GM19238 (cell line): Measurements from ENCODE around the gene REEP2.
A peak's percentile ranks its signal among the peaks of the same experiment; 100 is the strongest.
"Not testable (repeated sequence)": the region's sequence is repeated elsewhere in the genome, so short reads cannot be mapped to it uniquely, and the experiment has no call there.

ENCODE experiments used
- DNase-seq: peaks from one replicate; pipeline ENCODE4 v3.0.0; 2011; ENCODE audit warnings: low spot score; ENCODE audit not compliant: insufficient read length

Gene REEP2, protein sequence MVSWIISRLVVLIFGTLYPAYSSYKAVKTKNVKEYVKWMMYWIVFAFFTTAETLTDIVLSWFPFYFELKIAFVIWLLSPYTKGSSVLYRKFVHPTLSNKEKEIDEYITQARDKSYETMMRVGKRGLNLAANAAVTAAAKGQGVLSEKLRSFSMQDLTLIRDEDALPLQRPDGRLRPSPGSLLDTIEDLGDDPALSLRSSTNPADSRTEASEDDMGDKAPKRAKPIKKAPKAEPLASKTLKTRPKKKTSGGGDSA

DNA sequence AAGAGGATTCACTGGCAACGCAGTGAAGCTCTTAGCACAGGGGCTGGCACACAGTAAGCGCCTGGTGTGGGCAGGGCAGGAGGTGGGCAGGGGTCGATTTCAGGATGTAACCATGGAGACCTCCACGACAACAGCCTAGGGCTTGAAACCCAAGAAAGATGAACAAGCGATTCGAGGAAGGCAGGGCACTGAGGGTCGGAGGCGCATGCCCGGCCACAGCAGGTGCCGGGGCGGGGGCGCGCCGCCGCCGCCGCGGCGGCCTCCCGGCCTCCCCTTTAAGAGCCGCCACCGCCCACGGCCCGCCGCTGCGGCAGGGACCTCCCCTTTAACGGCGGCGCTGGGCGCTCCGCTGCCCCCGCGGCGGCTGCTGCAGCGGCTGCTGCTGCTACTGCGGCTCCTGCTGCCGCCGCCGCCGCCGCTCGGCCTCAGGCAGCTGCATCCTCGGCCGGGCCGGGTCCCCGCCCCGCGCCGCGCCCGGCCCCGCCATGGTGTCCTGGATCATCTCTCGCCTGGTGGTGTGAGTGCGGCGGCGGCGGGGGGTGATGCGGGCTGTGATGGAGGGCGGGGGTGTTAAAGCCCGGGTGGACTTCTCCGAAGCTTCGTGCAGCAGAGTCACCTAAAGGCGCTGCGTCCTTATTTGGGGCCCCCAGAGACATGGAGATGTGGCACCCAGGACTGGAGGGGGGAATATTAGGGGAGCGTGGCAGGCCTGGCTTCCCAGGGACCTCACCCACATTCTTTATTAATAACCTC lies at the start of gene REEP2:
Gene REEP2 (plus strand): TSS at position 334 of the 753 bp plus-strand sequence. CDS start 152 bp downstream, at position 486.
- peak; percentile 70 for DNase-seq

DNA sequence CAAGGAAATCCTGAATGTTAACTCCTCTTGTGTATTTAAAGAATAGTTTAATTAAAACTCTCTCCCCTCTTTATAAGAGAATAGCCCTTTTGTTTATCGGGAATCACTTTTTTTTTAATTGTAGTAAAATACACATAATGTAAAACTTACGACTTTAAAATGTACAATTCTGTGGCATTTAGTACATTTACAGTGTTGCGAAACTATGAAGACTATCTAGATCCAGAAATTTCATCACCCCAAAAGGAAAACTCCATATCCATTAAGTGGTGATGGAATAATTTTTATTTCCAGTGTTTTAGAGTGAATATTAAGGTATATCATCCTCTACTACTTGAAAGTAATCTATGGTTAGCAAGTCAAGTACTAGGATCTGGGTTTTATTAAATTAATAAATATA lies 49.5 kb upstream of the REEP2 start:
- DNase-seq: no peak

DNA sequence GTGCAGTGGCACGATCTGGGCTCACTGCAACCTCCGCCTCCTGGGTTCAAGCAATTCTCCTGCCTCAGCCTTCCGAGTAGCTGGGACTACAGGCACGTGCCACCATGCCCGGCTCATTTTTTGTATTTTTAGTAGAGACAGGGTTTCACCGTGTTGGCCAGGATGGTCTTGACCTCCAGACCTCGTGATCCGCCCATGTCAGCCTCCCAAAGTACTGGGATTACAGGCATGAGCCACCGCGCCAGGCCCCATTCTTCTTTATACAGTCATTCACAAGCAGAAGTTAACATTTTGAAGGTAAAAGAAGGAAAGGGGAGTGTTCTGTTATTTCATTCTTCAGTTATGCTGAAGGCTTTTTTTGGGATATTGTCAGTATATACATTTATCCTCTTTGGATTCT lies 48.9 kb upstream of the REEP2 start:
- not testable (repeated sequence) for DNase-seq

DNA sequence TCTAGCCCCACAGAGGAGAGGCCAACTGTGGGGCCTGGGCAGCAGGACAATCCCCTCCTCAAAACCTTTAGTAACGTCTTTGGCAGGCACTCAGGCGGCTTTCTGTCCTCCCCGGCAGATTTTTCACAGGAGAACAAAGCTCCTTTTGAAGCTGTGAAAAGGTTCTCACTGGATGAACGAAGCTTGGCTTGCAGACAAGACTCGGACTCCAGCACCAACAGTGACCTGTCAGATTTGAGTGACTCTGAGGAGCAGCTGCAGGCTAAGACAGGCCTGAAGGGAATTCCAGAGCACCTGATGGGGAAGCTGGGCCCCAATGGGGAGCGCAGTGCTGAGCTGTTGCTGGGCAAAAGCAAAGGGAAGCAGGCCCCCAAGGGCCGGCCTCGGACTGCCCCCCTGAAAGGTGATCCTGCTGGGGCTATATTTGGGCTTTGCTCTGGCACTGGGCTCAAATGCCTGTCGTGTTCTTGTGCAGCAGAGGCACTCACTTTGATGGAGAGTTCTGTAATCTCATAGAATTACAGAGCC lies 46.9 kb upstream of the REEP2 start:
- DNase-seq: no peak

DNA sequence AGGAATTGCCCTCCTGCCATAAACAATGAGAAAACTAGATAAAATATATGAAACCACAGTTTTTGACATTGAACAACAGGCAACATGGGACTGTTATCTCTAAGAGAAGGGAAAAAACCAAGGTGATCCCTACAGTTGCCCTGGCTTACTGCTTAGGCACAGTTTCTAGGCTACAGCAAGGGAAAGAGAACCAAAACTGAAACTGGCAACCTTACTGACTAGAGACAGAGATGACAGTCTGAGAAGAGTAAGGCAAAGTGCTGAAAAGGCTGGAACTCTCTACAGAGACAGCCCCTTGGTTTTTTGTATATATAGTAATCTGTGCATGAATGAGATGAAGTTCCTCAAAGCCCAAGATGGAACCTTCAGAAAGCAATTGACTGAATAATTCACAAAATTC lies 36.2 kb upstream of the REEP2 start:
- DNase-seq: no peak

DNA sequence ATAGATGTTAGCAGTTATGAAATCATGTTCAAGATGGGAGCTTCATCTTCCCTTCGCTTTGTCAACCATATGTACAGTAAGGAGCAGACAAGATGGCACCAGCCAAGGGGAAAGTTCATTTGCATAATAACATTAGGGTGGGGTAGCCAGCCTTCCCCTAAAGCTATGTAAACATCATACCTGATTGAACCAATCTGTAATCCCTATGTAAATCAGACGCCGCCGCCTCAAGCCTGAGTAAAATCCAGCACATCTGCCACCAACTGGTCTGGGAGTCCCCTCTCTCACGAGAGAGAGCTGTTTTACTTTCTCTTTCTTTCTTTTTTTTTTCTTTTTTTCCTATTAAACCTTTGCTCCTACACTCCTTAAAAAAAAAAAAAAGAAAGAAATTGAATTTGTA lies 30.8 kb upstream of the REEP2 start:
- DNase-seq: peak; percentile 29

DNA sequence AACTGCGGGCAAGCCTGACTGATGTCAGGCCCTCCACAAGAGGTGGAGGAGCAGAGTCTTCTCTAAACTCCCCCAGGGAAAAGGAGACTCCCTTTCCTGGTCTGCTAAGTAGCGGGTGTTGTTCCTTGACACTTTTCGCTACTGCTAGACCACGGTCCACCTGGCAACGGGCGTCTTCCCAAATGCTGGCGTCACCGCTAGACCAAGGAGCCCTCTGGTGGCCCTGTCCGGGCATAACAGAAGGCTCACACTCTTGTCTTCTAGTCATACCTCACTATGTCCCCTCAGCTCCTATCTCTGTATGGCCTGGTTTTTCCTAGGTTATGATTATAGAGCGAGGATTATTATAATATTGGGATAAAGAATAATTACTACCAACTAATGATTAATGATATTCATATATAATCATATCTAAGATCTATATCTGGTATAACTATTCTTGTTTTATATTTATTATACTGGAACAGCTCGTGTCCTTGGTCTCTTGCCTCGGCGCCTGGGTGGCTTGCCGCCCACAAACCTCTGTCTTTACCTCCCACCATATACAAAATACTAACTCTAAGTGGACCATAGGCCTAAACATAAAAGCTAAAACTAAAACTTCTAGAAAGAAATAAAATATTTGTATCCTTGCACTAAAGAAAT lies 27.7 kb upstream of the REEP2 start:
- not testable (repeated sequence) for DNase-seq

DNA sequence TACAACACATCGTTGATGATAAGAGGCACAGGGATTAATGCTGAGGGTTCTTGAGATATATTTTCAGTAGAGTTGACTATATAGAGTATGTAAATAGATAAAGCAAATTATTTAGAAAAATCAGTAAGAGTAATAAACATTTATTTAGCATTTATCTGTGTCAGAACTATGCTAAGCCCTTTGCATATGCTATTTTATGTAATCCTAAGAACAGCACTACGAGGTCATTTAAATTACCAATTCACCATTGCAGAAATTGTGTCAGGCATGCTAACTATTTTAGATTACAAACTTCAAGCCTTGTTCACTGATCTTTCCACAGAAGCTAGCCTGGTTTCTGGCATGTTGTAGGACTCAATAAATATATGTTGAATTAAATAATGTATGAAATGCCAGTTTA lies 20.4 kb upstream of the REEP2 start:
- no peak for DNase-seq

DNA sequence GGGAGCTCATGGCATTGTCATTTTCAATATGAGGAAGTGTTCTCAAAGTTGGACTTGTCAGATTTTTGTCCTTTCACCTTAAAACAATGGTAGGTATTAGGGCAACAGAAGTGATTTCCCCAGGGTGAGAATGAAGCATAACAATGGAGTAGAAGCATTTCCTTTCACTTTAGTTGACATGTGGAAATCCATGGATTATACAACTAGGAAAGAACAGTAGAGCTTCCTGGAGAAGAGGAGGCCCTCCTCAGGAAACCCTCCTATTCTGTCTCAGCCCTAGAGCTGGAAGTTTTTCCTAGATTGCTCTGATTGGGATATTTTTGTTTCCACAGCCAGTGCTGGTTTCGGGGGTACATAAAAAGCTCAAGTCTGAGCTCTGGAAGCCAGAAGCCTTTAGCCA lies 13.8 kb upstream of the REEP2 start:
- DNase-seq: no peak

DNA sequence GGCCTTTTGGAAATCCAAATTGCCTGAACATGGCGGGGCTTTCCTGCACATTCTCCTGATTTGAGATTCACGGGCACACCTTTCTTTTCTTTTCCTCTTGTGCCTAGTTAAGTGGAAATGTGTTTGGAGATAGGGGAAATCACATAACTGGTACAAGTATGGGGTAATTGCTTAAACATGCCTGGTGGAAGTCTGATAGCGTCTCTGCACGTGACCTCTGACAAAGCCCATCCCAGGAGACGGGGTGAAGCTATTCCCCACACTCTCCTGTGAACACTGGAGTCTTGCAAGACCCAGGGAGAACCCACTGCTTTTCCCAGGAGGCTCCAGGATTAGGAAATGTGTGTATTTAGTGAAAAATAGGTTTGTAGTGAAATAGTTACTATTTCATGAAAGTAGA lies 2.9 kb upstream of the REEP2 start:
- no peak for DNase-seq

DNA sequence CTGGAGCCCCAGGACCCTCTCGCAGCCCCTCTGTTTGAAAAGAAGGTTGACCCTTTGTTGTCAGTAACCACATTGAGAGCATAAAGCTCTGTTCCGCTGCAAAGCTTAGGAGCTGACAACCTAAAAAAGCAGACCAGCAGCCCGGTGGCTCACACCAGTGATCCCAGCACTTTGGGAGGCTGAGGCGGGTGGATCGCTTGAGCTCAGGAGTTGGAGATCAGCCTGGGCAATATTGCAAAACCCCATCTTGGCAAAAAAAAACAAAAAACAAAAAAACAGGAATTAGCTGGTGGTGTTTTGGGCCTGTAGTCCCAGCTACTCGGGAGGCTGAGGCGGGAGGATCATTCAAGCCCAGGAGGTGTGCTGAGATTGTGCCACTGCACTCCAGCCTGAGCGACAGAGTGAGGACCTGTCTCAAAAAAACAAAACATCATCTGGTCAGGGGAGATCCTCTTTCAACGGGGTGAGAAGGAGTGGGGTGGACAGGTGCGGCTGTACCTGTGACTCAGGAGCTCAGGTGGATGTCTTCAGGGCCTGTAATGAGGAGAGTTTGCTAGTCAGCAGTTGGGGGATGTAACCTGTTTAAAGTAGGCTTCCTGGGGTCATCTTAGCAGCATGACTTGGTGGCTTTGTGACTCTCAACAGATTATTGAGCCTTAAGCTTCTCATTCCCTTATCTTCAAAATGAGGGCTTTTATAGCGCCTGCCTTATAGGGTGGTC lies 694 bp upstream of the REEP2 start:
- no peak for DNase-seq

DNA sequence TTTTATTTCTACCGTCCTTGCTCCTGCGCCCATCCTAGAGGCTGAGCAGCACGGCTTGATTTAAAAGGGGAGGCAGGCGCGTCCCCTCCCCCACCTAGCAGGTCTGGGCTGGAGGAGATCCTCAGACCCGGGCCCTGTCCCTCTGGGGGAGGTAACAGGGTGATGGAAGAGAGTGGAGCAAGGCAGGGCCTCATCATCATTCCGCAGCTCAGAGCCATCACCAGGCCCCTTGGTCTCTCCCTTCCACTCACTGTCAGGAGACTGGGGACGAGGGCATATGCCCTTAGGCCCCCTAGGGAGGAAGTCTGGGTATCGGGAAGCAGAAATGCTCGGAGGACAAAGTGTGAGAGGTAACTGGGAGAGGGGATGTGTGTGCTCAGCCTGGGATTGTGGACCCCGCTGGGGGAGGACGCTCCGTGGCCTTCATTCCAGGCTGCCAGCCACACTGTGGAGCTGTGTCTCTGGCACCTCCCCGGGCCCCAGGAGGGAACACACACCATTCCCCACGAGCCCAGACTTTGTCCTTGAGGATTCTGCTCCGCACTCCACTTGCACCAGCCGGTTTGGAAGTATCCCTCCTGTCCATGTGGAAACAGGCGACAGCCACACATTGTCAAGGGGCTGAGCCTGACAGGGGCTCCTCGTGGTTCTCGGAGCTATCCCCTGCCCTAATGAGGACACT lies 761 bp downstream of the REEP2 start:
- no peak for DNase-seq

DNA sequence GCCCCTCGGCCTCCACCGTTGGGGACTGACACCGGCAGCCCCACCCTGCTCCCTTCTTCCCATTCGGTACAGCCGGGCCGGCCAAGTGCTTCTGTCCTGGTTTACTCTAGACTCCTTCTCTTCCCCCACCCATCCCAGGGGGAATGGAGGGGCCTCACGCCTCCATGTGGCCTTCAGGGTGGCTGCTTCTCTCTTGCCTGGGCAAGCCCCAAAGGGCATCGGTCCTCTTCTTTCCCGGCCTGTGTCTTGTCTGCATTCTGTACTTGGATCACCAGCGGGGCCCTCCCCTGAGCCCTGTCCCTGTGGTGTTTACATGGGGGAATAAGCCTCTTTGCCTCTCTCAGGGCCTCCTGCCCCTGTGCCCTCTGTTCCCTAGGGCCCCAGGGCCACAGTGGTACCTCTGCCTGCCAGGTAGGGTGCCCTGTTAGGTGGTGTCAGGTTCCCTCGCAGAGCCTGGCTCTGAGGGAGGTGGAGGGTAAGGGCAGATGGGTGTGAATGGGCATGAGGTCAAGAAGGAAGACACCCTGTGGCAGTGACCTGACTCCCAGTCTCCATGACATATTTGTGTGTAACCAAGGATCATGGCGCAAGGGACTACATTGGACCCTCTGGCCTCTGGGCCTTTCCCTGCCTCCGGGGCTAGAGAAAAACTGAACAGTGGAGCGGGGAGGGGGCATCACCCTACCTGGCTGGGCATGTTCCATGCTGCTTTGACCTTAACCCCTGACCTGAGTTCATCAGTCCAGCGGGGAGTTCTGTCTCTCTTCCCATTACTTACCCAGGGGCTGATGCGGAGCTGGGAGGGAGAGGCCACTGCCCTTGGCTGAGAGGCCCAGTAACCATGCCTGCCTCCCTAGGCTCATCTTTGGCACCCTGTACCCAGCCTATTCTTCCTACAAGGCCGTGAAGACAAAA lies 1.6 kb downstream of the REEP2 start:
- DNase-seq: no peak

DNA sequence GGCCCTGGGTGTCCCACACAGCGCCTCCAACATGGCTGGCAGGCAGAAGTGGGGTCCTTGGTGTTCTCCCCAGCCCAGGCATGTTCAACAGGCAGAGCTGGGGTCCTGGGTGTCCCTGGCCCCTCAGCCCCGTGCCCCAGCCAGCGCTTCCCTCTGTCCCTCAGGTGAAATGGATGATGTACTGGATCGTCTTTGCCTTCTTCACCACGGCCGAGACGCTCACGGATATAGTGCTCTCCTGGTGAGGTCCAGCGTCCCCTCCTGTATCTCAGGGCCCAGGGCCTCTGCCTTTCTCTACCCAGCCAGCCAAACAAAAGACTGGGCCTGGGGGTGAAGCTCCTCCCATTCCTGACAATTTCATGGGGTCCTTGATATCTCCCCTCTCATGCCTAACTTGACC lies 2.4 kb downstream of the REEP2 start:
- DNase-seq: no peak

DNA sequence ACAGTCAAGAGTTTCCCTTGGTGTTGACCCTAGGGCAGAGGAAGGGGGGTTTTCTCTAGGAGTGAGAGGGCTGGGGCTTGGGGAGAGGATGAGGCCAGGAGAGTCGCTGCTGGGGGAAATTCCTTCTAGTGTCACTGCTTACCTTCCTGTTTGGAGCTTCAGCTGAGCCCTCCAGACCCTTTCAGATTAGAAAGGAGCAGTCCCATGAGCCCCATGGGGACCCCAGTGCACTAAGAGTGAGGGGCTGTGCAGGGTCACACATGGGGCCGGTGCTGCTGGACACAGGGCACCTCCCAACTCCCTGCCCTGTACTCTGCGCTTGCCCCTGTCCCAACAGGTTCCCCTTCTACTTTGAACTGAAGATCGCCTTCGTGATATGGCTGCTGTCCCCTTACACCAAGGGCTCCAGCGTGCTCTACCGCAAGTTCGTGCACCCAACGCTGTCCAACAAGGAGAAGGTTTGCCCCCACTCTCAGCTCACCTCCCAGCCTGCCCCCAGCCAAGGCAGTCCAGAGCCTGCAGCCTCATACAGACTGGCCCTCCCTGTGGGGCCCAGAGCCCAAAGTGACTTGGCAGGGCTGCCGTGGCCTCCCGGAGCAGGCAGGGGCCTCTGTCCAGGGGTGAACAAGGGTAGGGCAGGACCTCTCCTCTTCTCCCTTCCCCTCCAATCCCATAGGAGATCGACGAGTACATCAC lies 5.4 kb downstream of the REEP2 start:
- no peak for DNase-seq

DNA sequence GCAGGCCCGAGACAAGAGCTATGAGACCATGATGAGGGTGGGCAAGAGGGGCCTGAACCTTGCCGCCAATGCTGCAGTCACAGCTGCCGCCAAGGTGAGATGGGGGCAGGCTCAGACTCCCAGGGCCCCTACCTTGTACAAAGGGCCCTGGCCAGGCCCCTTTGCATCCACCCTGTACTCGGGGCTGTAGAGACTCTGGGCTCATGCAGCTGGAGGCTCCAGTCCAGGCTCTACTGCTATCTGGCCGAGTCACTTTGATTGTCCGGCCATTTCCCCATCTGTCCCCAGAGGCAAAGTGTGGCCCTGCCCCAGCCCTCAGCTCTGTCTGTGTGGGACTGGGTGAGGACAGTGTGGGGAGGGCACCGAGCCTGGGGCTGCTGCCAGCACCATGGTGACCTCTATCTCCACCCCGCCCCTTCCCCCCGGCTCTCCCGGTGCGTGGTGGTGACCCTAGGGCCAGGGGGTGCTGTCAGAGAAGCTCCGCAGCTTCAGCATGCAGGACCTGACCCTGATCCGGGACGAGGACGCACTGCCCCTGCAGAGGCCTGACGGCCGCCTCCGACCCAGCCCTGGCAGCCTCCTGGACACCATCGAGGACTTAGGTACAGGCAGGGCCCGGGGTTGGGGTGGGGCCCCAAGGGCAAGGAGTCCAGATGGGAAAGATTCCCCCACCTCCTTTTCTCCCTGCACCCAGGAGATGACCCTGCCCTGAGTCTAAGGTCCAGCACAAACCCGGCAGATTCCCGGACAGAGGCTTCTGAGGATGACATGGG lies 6.1 kb downstream of the REEP2 start:
- DNase-seq: no peak

DNA sequence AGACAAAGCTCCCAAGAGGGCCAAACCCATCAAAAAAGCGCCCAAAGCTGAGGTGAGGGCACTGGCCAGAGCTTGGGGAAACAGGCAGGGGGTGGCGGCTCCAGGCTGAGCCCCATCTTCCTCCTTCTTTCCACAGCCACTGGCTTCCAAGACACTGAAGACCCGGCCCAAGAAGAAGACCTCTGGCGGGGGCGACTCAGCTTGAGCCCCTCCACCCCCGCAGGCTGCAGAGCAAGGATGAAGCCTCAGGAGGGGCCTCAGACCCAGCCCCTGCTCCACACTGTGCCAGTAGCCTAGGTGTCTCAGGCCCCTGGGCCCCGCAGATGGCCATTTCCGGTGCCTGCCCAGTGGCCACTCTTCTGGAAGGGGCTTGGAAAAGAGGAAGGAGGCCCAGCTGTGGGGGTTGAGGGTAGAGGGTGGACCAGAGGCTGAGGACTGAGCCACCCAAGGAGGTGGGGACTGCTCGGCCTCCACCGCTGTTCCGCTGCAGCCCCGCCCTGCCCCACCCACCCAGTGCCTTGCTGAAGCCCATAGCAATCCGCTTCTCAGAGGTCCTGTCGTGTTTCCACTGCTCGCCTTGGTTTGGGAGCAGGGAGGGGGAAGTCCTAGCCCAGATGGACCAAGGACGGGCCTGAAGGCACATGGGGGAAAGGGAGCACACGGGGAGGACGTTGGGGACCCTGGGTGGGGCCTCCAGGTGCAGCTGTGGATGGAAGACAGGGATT lies 6.9 kb downstream of the REEP2 start:
- no peak for DNase-seq

DNA sequence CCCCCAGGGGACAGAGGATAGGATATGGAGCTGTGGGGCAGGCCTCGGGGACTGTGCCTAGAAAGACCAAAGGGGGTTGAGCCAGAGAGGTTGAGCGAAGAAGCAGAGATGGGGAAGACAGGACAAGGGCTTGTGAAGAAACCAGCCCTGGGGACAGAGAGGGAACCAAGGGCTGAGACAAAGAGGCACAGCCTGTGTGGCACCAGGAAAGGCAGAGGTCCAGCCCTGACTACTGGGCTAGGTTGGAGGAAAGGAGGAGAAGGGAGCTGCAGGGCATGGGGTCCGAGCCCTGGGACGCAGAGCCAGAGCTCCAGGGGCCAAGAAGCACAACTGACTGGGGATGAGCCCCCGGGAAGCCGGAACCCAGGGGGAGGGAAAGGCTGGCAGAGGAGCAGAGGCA lies 9.2 kb downstream of the REEP2 start:
- no peak for DNase-seq
